OCI-LY1 (cell line): ENCODE results near the gene SAG.

ENCODE experiments used
- EZH2 ChIP-seq: fragments of 200-600 bp; sonication (generic), shearing (Covaris generic); IDR thresholded peaks from 2 replicates; pipeline ENCODE4 v1.8.0; 2017; ENCODE audit warnings: borderline replicate concordance, mixed run types, mild to moderate bottlenecking, antibody characterized with exemption, low read length, moderate library complexity, mixed read lengths
- TF ChIP-seq, protein P1 (sequence below): fragments of 200-600 bp; sonication (generic), shearing (Covaris generic); IDR thresholded peaks from 2 replicates; pipeline ENCODE4 v1.5.1; 2017; ENCODE audit warnings: mild to moderate bottlenecking, antibody characterized with exemption, low read length, moderate library complexity, mixed read lengths

DNA sequence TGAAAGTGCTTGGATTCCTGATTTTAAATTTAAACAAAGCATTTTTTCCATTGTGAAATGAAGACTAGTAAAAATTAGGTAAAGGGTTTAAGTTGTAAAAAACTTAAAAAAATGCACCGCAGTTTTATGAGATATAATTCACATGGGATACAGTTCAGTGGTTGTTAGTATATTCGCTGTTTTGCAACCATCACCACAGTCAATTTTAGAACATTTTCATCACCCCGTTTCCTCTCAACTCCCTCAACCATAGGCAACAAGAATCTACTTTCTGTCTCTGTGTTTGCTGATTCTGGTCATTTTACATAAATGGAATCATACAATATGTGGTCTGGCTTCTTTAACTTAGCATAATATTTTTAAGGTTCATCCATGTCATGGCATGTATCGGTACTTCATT, 50.7 kb downstream of the SAG start:
- TF ChIP-seq, protein P1, sequence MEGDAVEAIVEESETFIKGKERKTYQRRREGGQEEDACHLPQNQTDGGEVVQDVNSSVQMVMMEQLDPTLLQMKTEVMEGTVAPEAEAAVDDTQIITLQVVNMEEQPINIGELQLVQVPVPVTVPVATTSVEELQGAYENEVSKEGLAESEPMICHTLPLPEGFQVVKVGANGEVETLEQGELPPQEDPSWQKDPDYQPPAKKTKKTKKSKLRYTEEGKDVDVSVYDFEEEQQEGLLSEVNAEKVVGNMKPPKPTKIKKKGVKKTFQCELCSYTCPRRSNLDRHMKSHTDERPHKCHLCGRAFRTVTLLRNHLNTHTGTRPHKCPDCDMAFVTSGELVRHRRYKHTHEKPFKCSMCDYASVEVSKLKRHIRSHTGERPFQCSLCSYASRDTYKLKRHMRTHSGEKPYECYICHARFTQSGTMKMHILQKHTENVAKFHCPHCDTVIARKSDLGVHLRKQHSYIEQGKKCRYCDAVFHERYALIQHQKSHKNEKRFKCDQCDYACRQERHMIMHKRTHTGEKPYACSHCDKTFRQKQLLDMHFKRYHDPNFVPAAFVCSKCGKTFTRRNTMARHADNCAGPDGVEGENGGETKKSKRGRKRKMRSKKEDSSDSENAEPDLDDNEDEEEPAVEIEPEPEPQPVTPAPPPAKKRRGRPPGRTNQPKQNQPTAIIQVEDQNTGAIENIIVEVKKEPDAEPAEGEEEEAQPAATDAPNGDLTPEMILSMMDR = no peak
- no peak for TF ChIP-seq EZH2
